OCI-LY7 (cell line): Measurements from ENCODE around the gene IFITM10. TPM values are rescaled to one million over a fixed set of nuclear protein-coding genes. Genes with fewer than 3 reads are reported as not detected.

Experiments used
- BruUV-seq: library from RNA; stranded (reverse); fragments of 400-500 nt; replicated peaks from 2 replicates; lab custom pipeline; 2021; lab: Mats Ljungman, UMichigan
- CTCF ChIA-PET: fragments of 300-600 bp; sonication (Branson Sonifier 250); formaldehyde crosslinking; loops from one replicate; lab custom pipeline; 2022; ENCODE audit warnings: antibody characterized with exemption; ENCODE audit not compliant: unreplicated experiment; lab: Charles Lee
- POLR2A ChIA-PET: fragments of 300-600 bp; sonication (Branson Sonifier 250); formaldehyde crosslinking; loops from one replicate; lab custom pipeline; 2022; ENCODE audit warnings: antibody characterized with exemption; lab: Charles Lee
- DNase-seq: peaks from one replicate; pipeline ENCODE4 v3.0.0-alpha.2; 2015; ENCODE audit warnings: low spot score
- H2AFZ ChIP-seq: fragments of 200-600 bp; sonication (generic), shearing (Covaris generic); 2 replicates; pipeline ENCODE4 v1.6.1; 2014; ENCODE audit warnings: mild to moderate bottlenecking, antibody characterized with exemption, low read length, moderate library complexity
- H3K27ac ChIP-seq: fragments of 200-600 bp; sonication (generic); 2 replicates; pipeline ENCODE4 v1.5.1; 2014; ENCODE audit warnings: mixed run types, low read depth, mild to moderate bottlenecking, moderate library complexity, low read length, inconsistent platforms; ENCODE audit not compliant: poor library complexity, severe bottlenecking
- H3K36me3 ChIP-seq: fragments of 200-600 bp; sonication (generic); 2 replicates; pipeline ENCODE4 v1.6.1; 2014; ENCODE audit warnings: mild to moderate bottlenecking, antibody characterized with exemption, low read length, moderate library complexity, mixed read lengths; ENCODE audit not compliant: insufficient read depth
- H3K4me1 ChIP-seq: fragments of 200-600 bp; sonication (generic); 2 replicates; pipeline ENCODE4 v1.5.1; 2014; ENCODE audit warnings: mild to moderate bottlenecking, low read length; ENCODE audit not compliant: insufficient read depth, poor library complexity, severe bottlenecking
- H3K4me2 ChIP-seq: fragments of 200-600 bp; sonication (generic); 2 replicates; pipeline ENCODE4 v1.6.1; 2014; ENCODE audit warnings: mild to moderate bottlenecking, low read length
- H3K4me3 ChIP-seq: fragments of 200-600 bp; sonication (generic); 2 replicates; pipeline ENCODE4 v1.5.1; 2014; ENCODE audit warnings: mild to moderate bottlenecking, low read depth, low read length; ENCODE audit not compliant: poor library complexity, severe bottlenecking
- H3K79me2 ChIP-seq: fragments of 200-600 bp; sonication (generic); 2 replicates; pipeline ENCODE4 v1.6.1; 2016; ENCODE audit warnings: low read depth, mild to moderate bottlenecking, low read length, moderate library complexity, mixed read lengths; ENCODE audit not compliant: insufficient read depth
- H3K9me2 ChIP-seq: fragments of 200-600 bp; sonication (generic); 2 replicates; pipeline ENCODE4 v1.6.1; 2016; ENCODE audit warnings: mild to moderate bottlenecking, low read length, mixed read lengths; ENCODE audit not compliant: insufficient read depth
- H3K9me3 ChIP-seq: fragments of 200-600 bp; sonication (generic); 2 replicates; pipeline ENCODE4 v1.6.1; 2014; ENCODE audit warnings: mild to moderate bottlenecking, mixed run types, low read length, mixed read lengths
- H4K20me1 ChIP-seq: fragments of 200-600 bp; sonication (generic); 2 replicates; pipeline ENCODE4 v1.6.1; 2014; ENCODE audit warnings: mild to moderate bottlenecking, antibody characterized with exemption, low read length, moderate library complexity, mixed read lengths; ENCODE audit not compliant: insufficient read depth
- EZH2phosphoT487 ChIP-seq: fragments of 200-600 bp; sonication (generic); IDR thresholded peaks from 2 replicates; pipeline ENCODE4 v1.6.1; 2018; ENCODE audit warnings: low read depth, borderline replicate concordance, mild to moderate bottlenecking, mixed run types, antibody characterized with exemption, low read length, moderate library complexity, mixed read lengths
- intact Hi-C: fragments of 100-400 bp; cut with micrococcal nuclease; formaldehyde crosslinking; loops from one replicate; pipeline ENCODE4 v1.10.0; 2022; ENCODE audit not compliant: unreplicated experiment
- total RNA-seq, 2 experiments: library from RNA; depleted of rRNA in 1 of 2; stranded (reverse); fragments of >200 nt in 1 of 2; shearing (Covaris generic) in 1 of 2; gene quantifications; 2 replicates each; pipeline ENCODE4 v1.2.3, GENCODE V29; 2014 to 2022
- TF ChIP-seq, protein P1 (sequence below): fragments of 200-600 bp; sonication (generic); conservative IDR thresholded peaks from 2 replicates; pipeline ENCODE4 v1.5.1; 2014; ENCODE audit warnings: mild to moderate bottlenecking, antibody characterized with exemption, low read length, moderate library complexity, mixed read lengths

The IFITM10 gene
- total RNA-seq, 2 experiments from 2014 or later = 0.30 to 0.38 TPM

- Histone ChIP-seq H4K20me1 (no peaks in the 10 kb centered on the region), H3K4me1 (no peaks in the 10 kb centered on the region), H3K9me3 (no peaks in the 10 kb centered on the region), H3K9me2 (no peaks in the 10 kb centered on the region), H3K27ac (no peak overlapping the region), H3K4me3 (no peak overlapping the region), H3K36me3 (no peaks in the 10 kb centered on the region), H3K79me2 (no peaks in the 10 kb centered on the region), H3K4me2 (no peak overlapping the region), H2AFZ (no peak overlapping the region)
- no peak for DNase-seq
- no peak for TF ChIP-seq EZH2phosphoT487
- TF ChIP-seq, protein P1, sequence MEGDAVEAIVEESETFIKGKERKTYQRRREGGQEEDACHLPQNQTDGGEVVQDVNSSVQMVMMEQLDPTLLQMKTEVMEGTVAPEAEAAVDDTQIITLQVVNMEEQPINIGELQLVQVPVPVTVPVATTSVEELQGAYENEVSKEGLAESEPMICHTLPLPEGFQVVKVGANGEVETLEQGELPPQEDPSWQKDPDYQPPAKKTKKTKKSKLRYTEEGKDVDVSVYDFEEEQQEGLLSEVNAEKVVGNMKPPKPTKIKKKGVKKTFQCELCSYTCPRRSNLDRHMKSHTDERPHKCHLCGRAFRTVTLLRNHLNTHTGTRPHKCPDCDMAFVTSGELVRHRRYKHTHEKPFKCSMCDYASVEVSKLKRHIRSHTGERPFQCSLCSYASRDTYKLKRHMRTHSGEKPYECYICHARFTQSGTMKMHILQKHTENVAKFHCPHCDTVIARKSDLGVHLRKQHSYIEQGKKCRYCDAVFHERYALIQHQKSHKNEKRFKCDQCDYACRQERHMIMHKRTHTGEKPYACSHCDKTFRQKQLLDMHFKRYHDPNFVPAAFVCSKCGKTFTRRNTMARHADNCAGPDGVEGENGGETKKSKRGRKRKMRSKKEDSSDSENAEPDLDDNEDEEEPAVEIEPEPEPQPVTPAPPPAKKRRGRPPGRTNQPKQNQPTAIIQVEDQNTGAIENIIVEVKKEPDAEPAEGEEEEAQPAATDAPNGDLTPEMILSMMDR = no peak
- CTCF ChIA-PET = no interaction called here
- BruUV-seq = no TSS peak
- POLR2A ChIA-PET = interaction anchor here (0.6 kb wide), 2 partner anchors 80 to 524 kb away, joined by 4 read pairs; no protein-coding TSS in a partner anchor
- intact Hi-C loops = no loop called here
Observed at GRCh38 chr11:1754376-1755150, 4.2 kb upstream of the IFITM10 start.

DNA sequence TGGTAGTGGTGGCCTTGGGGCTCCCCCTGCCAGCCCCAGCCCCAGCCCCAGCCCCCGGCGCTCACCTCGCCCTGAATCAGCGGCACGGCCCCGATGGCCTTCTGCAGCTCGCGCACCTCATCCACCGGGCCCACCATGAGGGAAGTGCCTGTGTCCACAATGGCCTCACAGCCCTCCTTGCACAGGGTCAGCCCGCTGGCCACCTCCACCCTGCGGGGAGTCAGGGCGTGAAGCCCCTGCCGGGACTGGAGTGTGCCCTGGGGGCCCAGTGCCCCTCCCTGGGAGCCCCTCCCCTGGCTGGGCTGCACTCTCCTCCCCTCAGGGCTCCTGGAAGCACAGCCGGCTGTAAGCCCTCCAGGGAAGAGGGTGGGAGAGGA, 3.5 kb upstream of the IFITM10 start:
- Histone ChIP-seq H3K4me1 (no peaks in the 10 kb centered on the region), H3K9me2 (no peaks in the 10 kb centered on the region), H3K79me2 (no peaks in the 10 kb centered on the region), H3K27ac (no peak overlapping the region), H3K9me3 (no peaks in the 10 kb centered on the region), H3K4me3 (no peak overlapping the region), H3K36me3 (no peaks in the 10 kb centered on the region), H4K20me1 (no peaks in the 10 kb centered on the region), H2AFZ (no peak overlapping the region), H3K4me2 (no peak overlapping the region)
- DNase-seq = no peak
- ChIA-PET POLR2A (interaction anchor here (0.6 kb wide), 1 partner anchor 80 kb away, joined by 4 read pairs; no protein-coding TSS in a partner anchor), CTCF (no interaction called here)
- intact Hi-C loops = no loop called here
- BruUV-seq = no TSS peak
- no peak for TF ChIP-seq EZH2phosphoT487
- TF ChIP-seq, protein P1 = no peak

DNA sequence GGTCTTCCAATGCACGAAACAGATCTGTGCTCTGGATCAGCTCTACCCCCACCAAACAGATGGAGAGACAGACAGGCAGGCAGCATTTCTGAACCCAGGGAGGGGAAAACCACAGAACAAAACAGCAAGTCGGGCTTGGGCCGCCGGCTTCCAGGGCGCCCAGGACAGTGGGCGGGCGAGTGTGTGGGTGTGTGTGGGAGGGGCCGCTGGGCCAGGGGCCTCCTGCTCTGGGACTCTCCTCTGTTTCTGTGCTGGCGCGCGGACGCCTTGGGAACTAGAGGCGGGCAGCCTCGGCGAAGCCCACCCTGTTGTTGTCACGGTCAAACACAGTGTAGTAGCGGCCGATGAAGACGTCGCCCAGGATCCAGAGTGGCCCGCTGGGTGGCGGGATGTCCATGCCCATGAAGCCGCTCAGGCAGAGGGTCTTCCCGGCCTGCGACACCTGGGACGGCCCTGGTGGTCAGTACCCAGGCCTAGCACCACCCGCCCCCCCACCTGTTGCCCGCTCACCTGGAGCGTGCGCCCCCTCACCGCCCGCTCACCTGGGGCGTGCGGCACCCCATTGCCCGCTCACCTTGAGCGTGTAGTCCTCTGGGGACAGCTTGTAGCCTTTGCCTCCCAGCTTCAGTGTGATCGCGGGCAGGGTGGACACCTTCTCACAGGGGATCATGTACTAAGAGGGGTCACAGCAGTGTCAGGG, 3.0 kb upstream of the IFITM10 start:
- TSS peak; percentile 89 for BruUV-seq
- Histone ChIP-seq H3K36me3 (no peaks in the 10 kb centered on the region), H3K9me3 (no peaks in the 10 kb centered on the region), H3K9me2 (no peaks in the 10 kb centered on the region), H3K27ac (no peak overlapping the region), H3K4me1 (no peaks in the 10 kb centered on the region), H3K79me2 (no peaks in the 10 kb centered on the region), H3K4me2 (no peak overlapping the region), H3K4me3 (no peak overlapping the region), H2AFZ (no peak overlapping the region), H4K20me1 (no peaks in the 10 kb centered on the region)
- no peak for TF ChIP-seq EZH2phosphoT487
- TF ChIP-seq, protein P1 = no peak
- intact Hi-C loops = no loop called here
- no peak for DNase-seq
- CTCF ChIA-PET = no interaction called here
- POLR2A ChIA-PET = interaction anchor here (0.6 kb wide), 1 partner anchor 81 kb away, joined by 4 read pairs; no protein-coding TSS in a partner anchor
